Activated CD4-positive, alpha-beta memory T cell treated with anti-CD3 and anti-CD28 coated beads, Interleukin-2, amount 10 ng/mL, durations not matched to agents 7 days and 5 days (primary cell): ENCODE data around the gene NEDD4L. TPM values are rescaled to one million over a fixed set of nuclear protein-coding genes. Genes with fewer than 3 reads are reported as not detected.
"Not testable (repeated sequence)": the region's sequence is repeated elsewhere in the genome, so short reads cannot be mapped to it uniquely, and the experiment has no call there.

Experiments used
- CTCF ChIA-PET: fragments of 350-600 bp; sonication (Branson Sonifier 250); formaldehyde crosslinking; loops from one replicate; lab custom pipeline; 2021; ENCODE audit warnings: antibody characterized with exemption, inconsistent platforms; lab: Charles Lee
- POLR2A ChIA-PET: fragments of 350-600 bp; sonication (Branson Sonifier 250); formaldehyde crosslinking; loops from one replicate; lab custom pipeline; 2021; ENCODE audit warnings: antibody characterized with exemption; lab: Charles Lee
- DNase-seq: peaks from one replicate; pipeline ENCODE4 v3.0.0-alpha.2; 2020
- H3K27ac Mint-ChIP-seq: one replicate; pipeline ENCODE4 v1.8.0; 2021; ENCODE audit warnings: mild to moderate bottlenecking, mixed read lengths
- H3K27me3 Mint-ChIP-seq: one replicate; pipeline ENCODE4 v1.8.0; 2021; ENCODE audit warnings: mixed read lengths
- H3K36me3 Mint-ChIP-seq: one replicate; pipeline ENCODE4 v1.8.0; 2021; ENCODE audit warnings: low read depth, mixed read lengths
- H3K4me1 Mint-ChIP-seq: one replicate; pipeline ENCODE4 v1.8.0; 2021; ENCODE audit warnings: mixed read lengths
- H3K4me3 Mint-ChIP-seq: one replicate; pipeline ENCODE4 v1.8.0; 2021; ENCODE audit warnings: mild to moderate bottlenecking, mixed read lengths
- H3K9me3 Mint-ChIP-seq: one replicate; pipeline ENCODE4 v1.8.0; 2021; ENCODE audit warnings: mixed read lengths
- total RNA-seq, 2 experiments: library from RNA; stranded (reverse); gene quantifications; one replicate each; pipeline ENCODE4 v1.2.3, GENCODE V29; 2021

NEDD4L gene
- total RNA-seq, 2 experiments from 2014 or later: 4.6 to 5.8 TPM

GRCh38 chr18:58378411-58379379 lies 334.7 kb downstream of the NEDD4L start:
- Mint-ChIP-seq H3K36me3 (no peaks in the 10 kb centered on the region), H3K4me1 (no peaks in the 10 kb centered on the region), H3K27ac (no peak overlapping the region), H3K9me3 (no peaks in the 10 kb centered on the region), H3K4me3 (no peak overlapping the region), H3K27me3 (no peaks in the 10 kb centered on the region)
- ChIA-PET POLR2A (no interaction called here), CTCF (no interaction called here)
- DNase-seq: no peak

- ChIA-PET POLR2A (no interaction called here), CTCF (interaction anchor here (0.6 kb wide), 1 partner anchor 257 kb away, joined by 4 read pairs; no protein-coding TSS in a partner anchor)
- H3K4me3 Mint-ChIP-seq: no peak overlapping the region
- H3K27ac Mint-ChIP-seq: no peak overlapping the region
- no peaks in the 10 kb centered on the region for H3K9me3 Mint-ChIP-seq
- H3K27me3 Mint-ChIP-seq: no peaks in the 10 kb centered on the region
- DNase-seq: no peak
- no peaks in the 10 kb centered on the region for H3K36me3 Mint-ChIP-seq
- H3K4me1 Mint-ChIP-seq: no peaks in the 10 kb centered on the region
Observed at GRCh38 chr18:58379443-58379842, 335.4 kb downstream of the NEDD4L start.

DNA sequence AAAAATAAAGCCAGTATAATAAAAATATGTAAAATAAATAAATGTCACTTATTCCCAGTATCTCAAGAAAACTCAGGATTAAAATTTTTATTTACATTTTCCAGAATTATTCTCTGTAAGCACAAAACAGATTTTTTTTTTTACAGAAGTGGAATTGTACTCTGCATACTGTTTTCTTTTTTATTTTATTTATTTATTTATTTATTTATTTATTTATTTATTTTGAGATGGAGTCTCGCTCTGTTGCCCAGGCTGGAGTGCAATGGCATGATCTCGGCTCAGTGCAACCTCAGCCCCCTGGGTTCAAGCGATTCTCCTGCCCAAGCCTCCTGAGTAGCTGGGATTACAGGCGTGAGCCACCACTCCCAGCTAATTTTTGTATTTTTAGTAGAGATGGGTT lies 336.1 kb downstream of the NEDD4L start:
- DNase-seq, H3K27ac Mint-ChIP-seq, H3K9me3 Mint-ChIP-seq, H3K4me1 Mint-ChIP-seq, H3K36me3 Mint-ChIP-seq, H3K27me3 Mint-ChIP-seq, POLR2A ChIA-PET, H3K4me3 Mint-ChIP-seq: not testable (repeated sequence)
- CTCF ChIA-PET: interaction anchor here (0.6 kb wide), 1 partner anchor 257 kb away, joined by 4 read pairs; no protein-coding TSS in a partner anchor

DNA sequence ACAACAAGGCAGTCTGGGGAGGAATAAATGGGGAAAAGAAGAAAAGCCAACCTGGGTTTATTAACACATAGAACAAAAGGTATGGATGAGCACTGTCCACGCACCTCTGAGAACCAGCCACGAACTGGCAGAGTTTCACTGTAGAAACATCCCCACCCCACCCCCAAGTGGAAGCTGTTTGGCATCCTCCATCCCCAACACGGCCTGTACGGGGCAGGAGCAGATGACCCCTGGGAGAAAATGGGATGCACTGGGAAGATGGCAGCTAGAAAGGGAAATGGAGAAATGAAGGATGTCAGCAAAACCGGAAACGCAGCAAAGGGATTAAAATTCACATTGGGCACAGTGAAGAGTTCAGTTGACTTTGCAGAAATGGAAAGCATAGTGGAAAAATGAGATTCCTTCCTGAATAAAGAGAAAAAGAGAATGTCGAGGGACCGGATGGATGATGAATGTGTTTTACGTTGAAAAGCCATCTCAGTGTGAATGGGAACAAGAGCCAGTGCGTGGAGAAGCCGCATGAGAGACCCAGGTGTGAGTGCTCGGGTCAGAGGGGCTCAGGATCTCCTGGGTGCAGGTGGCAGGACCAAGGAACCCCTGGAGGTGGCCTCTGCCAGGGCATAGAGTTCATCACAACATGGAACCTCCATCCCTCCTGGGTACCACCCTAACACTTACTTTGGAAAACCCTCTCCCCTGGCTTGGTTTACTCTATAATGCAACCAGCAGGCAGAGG lies 337.8 kb downstream of the NEDD4L start:
- no peak for DNase-seq
- Mint-ChIP-seq H3K27ac (no peak overlapping the region), H3K9me3 (no peaks in the 10 kb centered on the region), H3K4me3 (no peak overlapping the region), H3K36me3 (no peaks in the 10 kb centered on the region), H3K27me3 (no peaks in the 10 kb centered on the region), H3K4me1 (no peaks in the 10 kb centered on the region)
- ChIA-PET POLR2A (no interaction called here), CTCF (no interaction called here)

DNA sequence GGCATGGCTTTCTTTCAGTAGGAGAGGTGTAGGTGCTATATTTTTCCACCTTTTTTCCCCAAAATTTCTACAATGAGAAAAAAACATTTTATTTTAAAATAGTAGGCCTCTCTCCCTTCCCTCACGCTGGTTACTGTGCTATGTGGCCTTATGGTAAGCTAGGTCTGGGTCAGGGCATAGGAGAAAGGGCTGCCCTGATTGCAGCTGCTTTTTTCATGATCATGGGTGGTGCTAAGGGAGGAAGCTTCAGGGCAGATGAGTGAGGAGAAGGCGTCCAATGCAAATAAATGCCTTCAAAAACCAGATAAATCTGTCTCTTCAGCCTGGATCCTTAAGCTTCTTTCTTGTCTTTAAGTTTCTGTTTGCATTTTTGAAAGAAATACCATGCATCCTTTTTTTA lies 338.4 kb downstream of the NEDD4L start:
- H3K9me3 Mint-ChIP-seq: no peaks in the 10 kb centered on the region
- H3K4me1 Mint-ChIP-seq: no peaks in the 10 kb centered on the region
- no peaks in the 10 kb centered on the region for H3K36me3 Mint-ChIP-seq
- H3K27ac Mint-ChIP-seq: no peak overlapping the region
- CTCF ChIA-PET: no interaction called here
- H3K4me3 Mint-ChIP-seq: no peak overlapping the region
- DNase-seq: no peak
- POLR2A ChIA-PET: no interaction called here
- no peaks in the 10 kb centered on the region for H3K27me3 Mint-ChIP-seq

DNA sequence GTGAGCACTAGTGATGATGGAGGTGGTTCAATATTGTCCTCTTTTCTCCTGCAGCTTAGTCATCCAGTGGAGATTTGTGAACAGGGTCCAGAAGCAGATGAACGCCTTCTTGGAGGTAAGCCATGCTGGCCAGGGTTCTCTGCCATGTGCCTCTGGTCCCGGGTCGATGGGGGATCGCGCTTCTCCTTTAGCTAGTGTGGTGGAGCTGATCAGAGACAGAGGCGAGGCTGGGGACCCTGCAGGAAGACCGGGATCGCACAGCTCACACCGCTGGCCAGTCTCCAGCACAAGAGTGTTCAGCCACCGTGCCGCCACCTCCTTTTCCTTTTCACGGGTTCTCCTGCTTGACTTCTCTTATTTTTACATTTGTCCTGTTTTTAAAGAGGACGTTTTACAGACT lies 341.4 kb downstream of the NEDD4L start:
- Mint-ChIP-seq H3K9me3 (no peaks in the 10 kb centered on the region), H3K27me3 (no peaks in the 10 kb centered on the region), H3K27ac (no peak overlapping the region), H3K4me1 (no peaks in the 10 kb centered on the region), H3K4me3 (no peak overlapping the region), H3K36me3 (no peaks in the 10 kb centered on the region)
- no peak for DNase-seq
- ChIA-PET POLR2A (no interaction called here), CTCF (no interaction called here)

DNA sequence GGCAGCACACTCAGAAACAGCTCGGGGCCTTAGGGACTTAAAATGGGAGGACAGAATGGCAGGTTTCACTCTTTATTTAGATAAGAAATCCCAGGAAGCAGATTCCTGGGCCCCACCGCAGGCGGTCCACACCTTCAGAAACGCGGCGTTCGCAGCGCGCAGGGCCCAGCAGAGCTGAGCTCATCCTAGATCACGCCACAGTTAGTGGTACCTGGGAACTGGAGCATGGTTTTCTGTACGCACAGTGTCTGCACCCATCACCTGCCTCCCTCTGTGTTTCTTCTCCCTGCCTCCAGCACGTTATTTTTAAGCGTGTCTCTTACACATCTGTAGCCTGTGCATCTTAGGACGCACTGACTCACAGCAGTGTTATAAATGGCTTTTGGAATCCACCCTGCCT lies 342.8 kb downstream of the NEDD4L start:
- no peaks in the 10 kb centered on the region for H3K27me3 Mint-ChIP-seq
- DNase-seq: no peak
- H3K27ac Mint-ChIP-seq: no peak overlapping the region
- H3K4me3 Mint-ChIP-seq: no peak overlapping the region
- H3K4me1 Mint-ChIP-seq: no peaks in the 10 kb centered on the region
- no peaks in the 10 kb centered on the region for H3K36me3 Mint-ChIP-seq
- ChIA-PET POLR2A (no interaction called here), CTCF (no interaction called here)
- H3K9me3 Mint-ChIP-seq: no peaks in the 10 kb centered on the region

DNA sequence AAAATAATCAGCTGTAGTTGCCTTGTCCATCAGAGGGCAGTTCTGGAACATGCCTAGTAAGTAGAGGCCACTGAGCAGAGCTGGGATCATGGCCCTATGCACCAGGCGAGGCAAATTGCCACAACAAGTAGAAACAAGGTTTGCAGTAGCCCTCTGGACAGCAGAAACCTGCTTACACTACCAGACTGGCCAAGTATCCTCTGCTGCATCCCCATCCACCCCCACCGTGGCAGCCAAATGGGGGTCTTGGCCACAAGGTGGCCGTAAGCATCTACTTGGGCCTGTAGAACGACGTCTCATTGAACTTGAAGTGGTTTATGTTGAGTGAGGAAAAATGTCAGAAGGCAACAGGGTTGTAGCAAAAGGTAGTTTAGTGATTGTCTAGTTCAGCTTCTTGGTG lies 343.7 kb downstream of the NEDD4L start:
- CTCF ChIA-PET: no interaction called here
- H3K27ac Mint-ChIP-seq: no peak overlapping the region
- H3K4me3 Mint-ChIP-seq: no peak overlapping the region
- no peaks in the 10 kb centered on the region for H3K9me3 Mint-ChIP-seq
- H3K27me3 Mint-ChIP-seq: no peaks in the 10 kb centered on the region
- no peak for DNase-seq
- POLR2A ChIA-PET: no interaction called here
- no peaks in the 10 kb centered on the region for H3K4me1 Mint-ChIP-seq
- H3K36me3 Mint-ChIP-seq: no peaks in the 10 kb centered on the region

- no peak for DNase-seq
- no peak overlapping the region for H3K27ac Mint-ChIP-seq
- CTCF ChIA-PET: no interaction called here
Observed at GRCh38 chr18:58388736-58389135, 344.7 kb downstream of the NEDD4L start.

GRCh38 chr18:58389745-58390144 lies 345.7 kb downstream of the NEDD4L start:
- H3K27me3 Mint-ChIP-seq: no peaks in the 10 kb centered on the region
- H3K9me3 Mint-ChIP-seq: no peaks in the 10 kb centered on the region
- no peaks in the 10 kb centered on the region for H3K4me1 Mint-ChIP-seq
- CTCF ChIA-PET: no interaction called here
- H3K27ac Mint-ChIP-seq: no peak overlapping the region
- DNase-seq: no peak
- no peak overlapping the region for H3K4me3 Mint-ChIP-seq
- POLR2A ChIA-PET: no interaction called here
- H3K36me3 Mint-ChIP-seq: no peaks in the 10 kb centered on the region

More at GRCh38 chr18:58388736-58389135, 344.7 kb downstream of the NEDD4L start:
- POLR2A ChIA-PET: no interaction called here
- Mint-ChIP-seq H3K4me3 (no peak overlapping the region), H3K4me1 (no peaks in the 10 kb centered on the region), H3K36me3 (no peaks in the 10 kb centered on the region), H3K27me3 (no peaks in the 10 kb centered on the region), H3K9me3 (no peaks in the 10 kb centered on the region)

GRCh38 chr18:58390399-58390798 lies 346.4 kb downstream of the NEDD4L start:
- Mint-ChIP-seq H3K36me3 (no peaks in the 10 kb centered on the region), H3K27me3 (no peaks in the 10 kb centered on the region), H3K4me3 (no peak overlapping the region), H3K4me1 (peaks cover 1% of the 10 kb centered on the region), H3K9me3 (no peaks in the 10 kb centered on the region), H3K27ac (no peak overlapping the region)
- ChIA-PET POLR2A (no interaction called here), CTCF (no interaction called here)
- DNase-seq: no peak

GRCh38 chr18:58391231-58391825 lies 347.3 kb downstream of the NEDD4L start:
- CTCF ChIA-PET: interaction anchor here (1.0 kb wide), 1 partner anchor 10 kb away, joined by 3 read pairs; no protein-coding TSS in a partner anchor
- H3K27me3 Mint-ChIP-seq: no peaks in the 10 kb centered on the region

DNA sequence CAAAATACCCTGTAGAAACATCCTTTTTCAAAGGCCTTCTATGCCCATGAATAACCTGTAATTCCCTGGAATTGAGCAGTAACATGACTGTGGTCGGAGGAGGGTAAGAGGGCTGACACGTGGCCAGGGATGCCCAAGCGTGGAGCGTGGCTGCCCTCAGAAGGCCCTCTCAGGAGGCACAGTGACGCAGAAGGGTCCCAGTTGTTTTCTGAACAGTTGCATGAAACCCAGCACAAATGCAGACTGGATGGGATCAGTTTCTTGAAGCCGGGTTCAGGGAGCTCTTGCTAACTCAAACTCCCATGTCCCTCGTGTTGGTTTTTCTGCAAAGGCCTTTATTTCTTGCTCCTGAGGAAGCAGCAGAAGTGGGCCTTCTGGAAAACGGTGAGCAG lies 347.9 kb downstream of the NEDD4L start:
- no peak for DNase-seq
- no peaks in the 10 kb centered on the region for H3K36me3 Mint-ChIP-seq
- H3K4me3 Mint-ChIP-seq: no peak overlapping the region
- no peak overlapping the region for H3K27ac Mint-ChIP-seq
- POLR2A ChIA-PET: no interaction called here
- no peaks in the 10 kb centered on the region for H3K9me3 Mint-ChIP-seq
- CTCF ChIA-PET: interaction anchor here (1.0 kb wide), 1 partner anchor 9 kb away, joined by 3 read pairs; no protein-coding TSS in a partner anchor
- peaks cover 10% of the 10 kb centered on the region for H3K4me1 Mint-ChIP-seq
- H3K27me3 Mint-ChIP-seq: no peaks in the 10 kb centered on the region

More at GRCh38 chr18:58391231-58391825, 347.3 kb downstream of the NEDD4L start:
- DNase-seq: no peak
- no peak overlapping the region for H3K4me3 Mint-ChIP-seq
- no peaks in the 10 kb centered on the region for H3K9me3 Mint-ChIP-seq
- H3K27ac Mint-ChIP-seq: no peak overlapping the region
- H3K4me1 Mint-ChIP-seq: peaks cover 10% of the 10 kb centered on the region
- H3K36me3 Mint-ChIP-seq: no peaks in the 10 kb centered on the region
- POLR2A ChIA-PET: no interaction called here
